Ovary (tissue), 3 donors: ENCODE results near the gene IDI2.
"Not testable (repeated sequence)": the region's sequence is repeated elsewhere in the genome, so short reads cannot be mapped to it uniquely, and the experiment has no call there.

Source experiments
- CTCF ChIP-seq, 3 donors: fragments of 450-650 bp in 2 of 3; fragments of 200-600 bp in 1 of 3; IDR thresholded peaks; one replicate each; pipeline versions ENCODE4 v1.5.1 to v1.8.0; 2016 to 2022; ENCODE audit warnings: antibody characterized with exemption in 3 of 3, mild to moderate bottlenecking in 1 of 3
- EP300 ChIP-seq: sonication (generic); formaldehyde crosslinking; IDR thresholded peaks from one replicate; pipeline ENCODE4 v1.6.1; 2017; ENCODE audit warnings: antibody characterized with exemption
- POLR2A ChIP-seq: fragments of 450-650 bp; IDR thresholded peaks from one replicate; pipeline ENCODE4 v1.6.1; 2017; ENCODE audit warnings: antibody characterized with exemption, mild to moderate bottlenecking, moderate library complexity
- donor health status: DM: no; HTN: no; CAD: no.

DNA sequence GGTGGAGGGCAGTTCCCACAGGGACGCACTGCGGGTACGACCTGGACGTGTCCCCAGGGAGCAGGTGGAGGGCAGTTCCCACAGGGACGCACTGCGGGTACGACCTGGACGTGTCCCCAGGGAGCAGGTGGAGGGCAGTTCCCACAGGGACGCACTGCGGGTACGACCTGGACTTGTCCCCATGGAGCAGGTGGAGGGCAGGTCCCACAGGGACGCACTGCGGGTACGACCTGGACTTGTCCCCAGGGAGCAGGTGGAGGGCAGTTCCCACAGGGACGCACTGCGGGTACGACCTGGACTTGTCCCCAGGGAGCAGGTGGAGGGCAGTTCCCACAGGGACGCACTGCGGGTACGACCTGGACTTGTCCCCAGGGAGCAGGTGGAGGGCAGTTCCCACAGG is 13.1 kb upstream of the IDI2 start:
- TF ChIP-seq POLR2A; CTCF (IDR thresholded peaks at IDR 0.05); EP300: not testable (repeated sequence)
